B cell (primary cell): ENCODE results near the gene EPB41L4B.

ENCODE experiments used
- CTCF ChIP-seq: fragments of 200-600 bp; IDR thresholded peaks from one replicate; pipeline ENCODE4 v1.8.0; 2022; ENCODE audit warnings: antibody characterized with exemption, mild to moderate bottlenecking
- EZH2 ChIP-seq: IDR thresholded peaks from 2 replicates; pipeline ENCODE4 v1.6.1; 2012; ENCODE audit warnings: borderline replicate concordance, low read depth, mild to moderate bottlenecking, moderate library complexity, low read length; ENCODE audit not compliant: insufficient read depth, poor library complexity, severe bottlenecking

DNA sequence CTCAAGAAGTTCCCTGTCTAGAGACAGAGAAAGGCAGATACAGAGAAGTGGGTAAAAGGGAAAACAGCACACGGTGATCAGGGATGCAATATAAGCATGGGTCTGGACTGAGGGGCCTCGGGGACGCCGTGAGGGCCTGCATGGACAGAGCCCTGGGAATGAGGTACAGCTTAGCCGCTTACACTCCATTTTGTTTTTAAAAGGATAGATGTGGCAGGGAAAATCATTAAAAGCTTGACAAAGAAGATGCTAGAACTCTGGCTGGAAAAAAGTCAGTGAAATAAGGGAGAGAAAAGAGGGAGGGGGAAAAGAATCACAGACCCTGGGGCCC, 69.1 kb downstream of the EPB41L4B start:
- TF ChIP-seq CTCF (no peak), EZH2 (no peak)
